Measurements from ENCODE around the gene PCGF2.

The PCGF2 gene

DNA sequence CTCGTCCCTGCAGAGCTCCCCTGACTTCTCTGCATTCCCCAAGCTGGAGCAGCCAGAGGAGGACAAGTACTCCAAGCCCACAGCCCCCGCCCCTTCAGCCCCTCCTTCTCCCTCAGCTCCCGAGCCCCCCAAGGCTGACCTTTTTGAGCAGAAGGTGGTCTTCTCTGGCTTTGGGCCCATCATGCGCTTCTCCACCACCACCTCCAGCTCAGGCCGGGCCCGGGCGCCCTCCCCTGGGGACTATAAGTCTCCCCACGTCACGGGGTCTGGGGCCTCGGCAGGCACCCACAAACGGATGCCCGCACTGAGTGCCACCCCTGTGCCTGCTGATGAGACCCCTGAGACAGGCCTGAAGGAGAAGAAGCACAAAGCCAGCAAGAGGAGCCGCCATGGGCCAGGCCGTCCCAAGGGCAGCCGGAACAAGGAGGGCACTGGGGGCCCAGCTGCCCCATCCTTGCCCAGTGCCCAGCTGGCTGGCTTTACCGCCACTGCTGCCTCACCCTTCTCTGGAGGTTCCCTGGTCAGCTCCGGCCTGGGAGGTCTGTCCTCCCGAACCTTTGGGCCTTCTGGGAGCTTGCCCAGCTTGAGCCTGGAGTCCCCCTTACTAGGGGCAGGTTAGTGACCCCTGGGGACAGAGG lies 31.6 kb downstream of the PCGF2 start:
- no peak for DNase-seq

DNA sequence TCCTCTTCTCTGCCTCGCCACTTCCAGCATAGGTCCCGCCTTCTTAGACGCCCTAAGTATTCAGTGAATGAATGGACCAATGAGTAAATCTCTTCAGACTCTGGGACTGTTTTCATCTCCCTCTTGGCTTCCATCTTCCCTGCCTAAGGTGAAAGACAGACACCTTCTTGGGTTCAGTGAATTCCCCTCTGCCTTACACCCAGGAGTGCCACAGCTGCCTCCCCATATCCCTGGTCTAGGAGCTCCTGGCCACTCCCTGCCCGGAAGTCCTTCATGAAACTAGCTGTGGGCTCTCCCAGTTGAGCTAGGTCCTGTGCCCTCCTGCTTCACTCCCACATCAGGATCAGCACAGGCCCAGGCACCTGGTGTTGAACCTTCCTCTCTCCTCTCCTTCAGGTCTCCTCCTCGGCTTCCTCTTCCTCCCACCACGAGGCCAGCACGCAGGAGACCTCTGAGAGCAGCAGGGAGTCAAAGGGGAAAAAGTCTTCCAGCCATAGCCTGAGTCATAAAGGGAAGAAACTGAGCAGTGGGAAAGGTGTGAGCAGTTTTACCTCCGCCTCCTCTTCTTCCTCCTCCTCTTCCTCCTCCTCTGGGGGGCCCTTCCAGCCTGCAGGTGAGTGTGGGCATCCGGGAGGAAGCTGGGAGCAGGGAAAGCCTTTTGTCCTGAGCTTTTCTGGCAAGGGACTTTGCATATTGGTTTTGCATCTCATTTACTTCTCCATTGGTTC lies 32.8 kb downstream of the PCGF2 start:
- no peak for DNase-seq

- DNase-seq: no peak
Observed at GRCh38 chr17:38713456-38714075, 34.6 kb downstream of the PCGF2 start.

GRCh38 chr17:38712593-38712992 lies 35.5 kb downstream of the PCGF2 start:
- no peak for DNase-seq

DNA sequence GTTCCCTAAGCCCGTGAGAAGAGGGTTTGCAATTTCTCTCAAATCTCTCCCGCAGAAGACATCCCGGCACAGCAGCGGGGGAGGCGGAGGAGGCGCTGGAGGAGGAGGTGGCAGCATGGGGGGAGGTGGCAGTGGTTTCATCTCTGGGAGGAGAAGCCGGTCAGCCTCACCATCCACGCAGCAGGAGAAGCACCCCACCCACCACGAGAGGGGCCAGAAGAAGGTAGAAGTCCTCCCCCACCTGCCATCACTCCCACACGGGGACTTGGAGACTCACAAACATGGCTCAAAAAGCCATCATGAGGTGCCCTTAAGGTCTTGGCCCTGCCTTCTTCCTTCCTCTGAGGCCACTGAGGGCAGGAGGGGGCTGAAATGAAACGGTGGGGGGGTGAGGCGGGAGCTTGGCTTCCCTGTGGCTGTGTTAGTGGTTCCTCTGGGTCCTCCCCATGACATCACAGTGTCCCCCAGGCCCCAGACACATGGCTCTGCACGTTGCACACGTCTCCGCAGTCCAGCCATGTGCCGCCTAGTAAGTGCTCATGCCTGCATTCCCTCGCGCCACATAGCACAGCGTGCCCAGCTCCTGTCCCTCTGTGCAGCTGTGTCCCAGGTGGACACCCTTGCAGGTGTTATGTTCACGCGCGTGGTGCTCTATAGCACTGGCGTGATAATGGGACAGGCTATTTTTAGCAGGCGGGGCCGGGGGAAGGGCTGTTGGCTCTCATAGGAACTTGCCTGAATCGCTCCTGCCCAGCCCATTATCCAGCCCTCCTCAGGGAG lies 36.2 kb downstream of the PCGF2 start:
- DNase-seq: no peak

GRCh38 chr17:38710985-38711384 lies 37.2 kb downstream of the PCGF2 start:
- no peak for DNase-seq

DNA sequence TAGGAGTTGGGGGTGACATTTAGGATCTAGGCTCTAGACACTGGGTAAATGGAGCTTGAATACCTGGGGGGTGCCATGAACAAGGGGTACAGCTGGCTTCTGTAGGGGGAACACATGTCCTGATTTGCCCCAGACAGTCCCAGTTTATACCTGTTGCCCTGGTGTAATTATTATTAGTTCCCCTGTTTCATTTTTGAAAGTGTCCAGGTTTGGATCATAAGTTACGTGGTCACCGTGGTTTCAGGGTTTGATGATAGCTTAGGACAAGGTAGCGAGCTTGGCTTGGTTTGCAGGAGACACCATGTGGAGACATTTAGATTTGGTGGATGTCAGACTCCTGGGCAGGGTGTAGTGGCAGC lies 37.6 kb downstream of the PCGF2 start:
- no peak for DNase-seq

- no peak for DNase-seq
Observed at GRCh38 chr17:38709864-38710603, 38.1 kb downstream of the PCGF2 start.

DNA sequence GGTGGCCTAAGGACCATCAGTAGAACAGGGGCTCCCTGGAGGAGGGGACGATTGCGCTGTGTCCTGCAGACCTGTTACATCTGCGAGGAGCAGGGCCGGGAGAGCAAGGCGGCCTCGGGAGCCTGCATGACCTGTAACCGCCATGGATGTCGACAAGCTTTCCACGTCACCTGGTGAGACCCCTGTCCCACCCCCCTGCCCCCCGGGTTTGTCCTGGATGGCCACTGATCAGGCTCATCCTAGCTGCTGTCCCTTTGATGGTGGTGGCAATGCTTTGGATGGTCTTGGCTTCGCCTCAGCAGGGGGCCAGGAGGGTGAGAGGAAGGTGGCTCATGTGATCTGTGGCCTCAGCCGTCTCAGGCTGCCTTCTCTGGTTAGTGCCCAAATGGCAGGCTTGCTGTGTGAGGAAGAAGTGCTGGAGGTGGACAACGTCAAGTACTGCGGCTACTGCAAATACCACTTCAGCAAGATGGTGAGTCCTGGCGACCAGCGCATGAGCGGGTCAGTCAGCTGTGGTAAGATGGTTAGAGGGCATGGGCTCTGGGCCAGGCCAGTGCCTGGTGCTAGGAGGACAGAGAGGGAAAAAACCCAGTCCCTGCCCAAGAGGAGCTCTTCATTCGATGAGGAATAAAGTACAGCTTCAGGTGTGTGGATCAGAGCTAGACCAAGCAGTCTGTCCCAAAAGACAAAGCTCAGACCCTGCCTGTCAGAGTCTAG lies 38.9 kb downstream of the PCGF2 start:
- no peak for DNase-seq

DNA sequence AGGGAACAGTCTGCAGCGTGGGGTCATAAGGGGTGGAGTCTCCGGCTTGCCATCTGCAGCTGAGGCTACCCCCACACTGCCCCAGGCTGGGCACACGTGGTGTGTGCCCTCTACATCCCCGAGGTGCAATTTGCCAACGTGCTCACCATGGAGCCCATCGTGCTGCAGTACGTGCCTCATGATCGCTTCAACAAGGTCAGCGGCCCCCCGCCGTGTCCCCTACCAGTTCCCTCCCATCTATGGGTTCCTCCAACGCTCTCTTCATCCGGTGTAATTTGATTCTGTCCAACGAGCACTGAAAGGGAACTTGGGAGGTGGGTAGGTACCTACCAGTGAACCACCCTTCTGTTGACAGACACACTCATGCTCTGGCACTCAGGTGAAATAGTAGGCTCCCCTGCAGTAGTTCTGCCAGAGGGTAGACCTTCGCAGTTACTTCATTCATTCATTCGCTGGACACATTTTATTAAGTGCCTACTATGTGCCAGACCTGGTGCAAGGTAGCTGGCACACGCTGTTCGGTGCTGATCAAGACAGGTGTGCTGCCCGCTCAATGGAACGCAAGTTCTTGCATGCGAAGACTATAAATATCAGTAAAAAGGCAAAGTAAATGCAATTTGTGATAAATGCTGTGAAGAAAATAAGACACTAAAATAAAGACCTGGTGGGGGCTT lies 40.3 kb downstream of the PCGF2 start:
- DNase-seq: no peak

DNA sequence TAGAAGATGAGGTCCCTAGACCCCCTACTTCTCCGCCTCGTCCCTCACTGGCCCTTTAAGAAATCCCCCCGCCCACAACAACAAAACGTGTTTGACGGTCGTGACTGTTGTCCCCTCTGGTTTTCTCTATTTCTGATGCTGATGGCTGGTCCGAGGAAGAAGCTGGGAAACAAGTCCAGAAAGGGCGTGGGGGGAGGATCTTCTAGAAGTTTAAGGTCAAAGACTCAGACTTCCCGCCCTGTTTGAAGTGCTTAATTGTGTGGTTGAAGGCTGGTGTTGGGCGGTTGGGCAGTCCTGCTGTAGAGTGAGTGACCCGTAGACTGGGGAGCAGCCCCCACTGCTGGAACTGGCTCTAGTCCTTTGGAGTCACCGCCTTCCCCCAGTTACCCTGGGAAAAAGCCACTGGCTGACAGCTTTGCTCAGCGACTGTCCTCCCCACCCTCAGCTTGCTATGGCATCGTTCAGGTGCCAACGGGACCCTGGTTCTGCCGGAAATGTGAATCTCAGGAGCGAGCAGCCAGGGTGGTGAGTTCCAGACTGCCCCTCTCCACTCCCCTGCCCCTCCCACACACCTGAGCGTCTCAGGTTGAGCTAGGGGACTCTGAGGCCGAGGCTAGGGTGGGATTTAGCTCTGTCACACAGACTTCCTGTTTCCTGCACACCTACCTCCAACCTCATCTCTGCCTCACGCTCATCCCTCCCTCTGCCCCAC lies 41.5 kb downstream of the PCGF2 start:
- no peak for DNase-seq

DNA sequence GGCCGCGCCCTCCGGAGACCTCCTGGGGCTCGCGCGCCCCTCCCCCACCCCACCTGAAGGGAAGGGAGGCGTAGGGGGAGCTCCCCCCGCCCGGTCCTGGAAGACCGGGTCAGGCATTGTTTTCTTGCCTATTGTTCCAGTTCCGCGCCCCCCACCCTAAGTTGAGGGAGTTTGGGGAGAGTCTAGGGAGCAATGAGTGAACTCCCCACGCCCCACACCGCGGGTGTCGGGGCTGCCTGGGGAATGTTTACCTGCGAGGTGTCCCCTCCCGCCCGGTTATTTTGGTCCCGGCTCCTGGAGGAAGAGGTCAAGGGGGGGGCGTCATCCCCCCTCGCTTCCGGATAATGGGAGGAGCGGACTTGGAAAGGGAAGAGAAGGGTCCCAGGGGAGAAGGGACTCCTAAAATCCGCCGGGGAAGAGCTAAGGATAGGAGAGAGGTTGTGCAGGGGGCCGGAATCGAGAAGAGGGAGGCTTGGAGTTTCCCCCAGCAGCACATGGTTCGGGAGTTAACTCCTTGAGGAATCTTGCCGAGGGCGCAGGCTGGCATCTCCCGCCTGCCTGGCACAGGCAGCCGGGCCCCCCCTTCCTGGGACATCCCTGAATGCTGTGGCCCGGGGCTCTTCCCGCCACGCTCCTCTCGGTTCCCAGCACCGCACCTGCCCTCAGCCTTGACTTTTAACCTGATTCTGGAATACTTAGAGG lies 42.2 kb downstream of the PCGF2 start:
- peak; percentile 83 to 85 for DNase-seq

GRCh38 chr17:38705523-38705802 lies 42.7 kb downstream of the PCGF2 start:
- DNase-seq: no peak

GRCh38 chr17:38704606-38705522 lies 43.3 kb downstream of the PCGF2 start, which contains the start of gene MLLT6:
MLLT6 (plus strand) TSS chr17:38705273; CDS start chr17:38705633, 360 bp downstream.
- peak; percentile 52 to 79 for DNase-seq

- peak; percentile 90 to 91 for DNase-seq
Observed at GRCh38 chr17:38703742-38704605, 44.2 kb downstream of the PCGF2 start.

DNA sequence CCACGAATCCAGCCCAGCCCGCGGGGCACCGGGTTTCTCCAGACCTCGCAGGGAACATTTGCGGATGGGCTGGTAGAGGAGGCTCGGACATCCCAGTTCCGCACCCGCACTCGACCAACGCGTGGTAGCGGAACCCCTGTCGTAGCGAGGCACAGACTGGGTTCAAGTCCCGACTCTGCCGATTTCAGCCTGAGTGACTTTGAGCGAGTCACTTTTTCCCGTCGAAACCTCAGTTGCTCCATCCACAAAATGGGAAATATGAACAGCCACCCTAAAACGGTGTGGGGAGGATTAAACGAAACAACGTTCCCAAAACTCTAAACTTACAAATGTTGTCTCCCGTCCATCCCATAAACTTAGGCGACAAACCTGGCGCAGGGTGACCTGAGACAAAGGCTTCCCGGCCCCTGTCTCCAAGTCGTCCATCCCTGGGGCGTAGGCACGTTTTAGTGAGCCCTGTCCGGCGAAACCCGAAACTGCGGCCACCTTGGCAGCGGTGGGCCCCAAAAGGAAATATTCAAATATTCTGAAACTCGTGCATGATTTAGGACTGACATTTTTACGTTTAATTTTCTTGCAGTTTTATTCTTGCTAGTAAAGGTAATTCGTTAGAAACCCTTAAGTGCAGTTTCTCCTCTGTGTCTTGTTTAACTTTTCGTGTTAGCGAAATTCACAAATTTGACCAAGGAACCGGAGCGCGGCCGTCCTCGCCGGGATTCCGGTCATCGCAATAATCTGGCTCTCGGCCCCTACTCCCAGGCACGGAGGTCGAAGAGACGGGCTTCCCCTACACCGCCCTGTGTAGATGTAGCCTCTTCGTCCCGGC lies 45.0 kb downstream of the PCGF2 start:
- no peak for DNase-seq

All from NCI-H524 (cell line).